Astrocyte (in vitro differentiated cells and primary cell): ENCODE results near the gene SLC9A7.

Experiments
- EZH2 ChIP-seq: IDR thresholded peaks from 2 replicates; pipeline ENCODE4 v1.6.1; 2012; ENCODE audit warnings: mild to moderate bottlenecking, low read length, inconsistent platforms; ENCODE audit not compliant: insufficient read depth
- TF ChIP-seq, protein P1 (sequence below): IDR thresholded peaks from 2 replicates; pipeline ENCODE4 v1.5.1; 2011; ENCODE audit warnings: low read depth, mild to moderate bottlenecking, inconsistent platforms, low read length, moderate library complexity; ENCODE audit not compliant: insufficient read depth

DNA sequence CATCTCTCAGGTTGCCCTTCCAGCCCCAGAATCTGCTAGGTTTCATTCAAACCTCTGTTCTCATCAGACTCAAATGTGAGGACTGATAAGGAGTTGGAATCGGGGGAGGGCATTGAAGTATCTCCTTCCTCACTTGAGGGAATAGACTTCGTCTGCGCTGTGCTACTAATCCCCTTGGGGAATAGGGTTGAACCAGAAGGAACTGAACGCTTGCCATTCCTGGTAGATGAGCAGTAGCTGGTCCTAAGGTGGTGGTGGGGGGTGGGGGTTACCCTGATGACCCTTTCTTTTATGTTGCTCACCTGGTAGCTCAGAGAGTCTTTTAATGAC, 692 bp upstream of the SLC9A7 start:
- TF ChIP-seq, protein P1, sequence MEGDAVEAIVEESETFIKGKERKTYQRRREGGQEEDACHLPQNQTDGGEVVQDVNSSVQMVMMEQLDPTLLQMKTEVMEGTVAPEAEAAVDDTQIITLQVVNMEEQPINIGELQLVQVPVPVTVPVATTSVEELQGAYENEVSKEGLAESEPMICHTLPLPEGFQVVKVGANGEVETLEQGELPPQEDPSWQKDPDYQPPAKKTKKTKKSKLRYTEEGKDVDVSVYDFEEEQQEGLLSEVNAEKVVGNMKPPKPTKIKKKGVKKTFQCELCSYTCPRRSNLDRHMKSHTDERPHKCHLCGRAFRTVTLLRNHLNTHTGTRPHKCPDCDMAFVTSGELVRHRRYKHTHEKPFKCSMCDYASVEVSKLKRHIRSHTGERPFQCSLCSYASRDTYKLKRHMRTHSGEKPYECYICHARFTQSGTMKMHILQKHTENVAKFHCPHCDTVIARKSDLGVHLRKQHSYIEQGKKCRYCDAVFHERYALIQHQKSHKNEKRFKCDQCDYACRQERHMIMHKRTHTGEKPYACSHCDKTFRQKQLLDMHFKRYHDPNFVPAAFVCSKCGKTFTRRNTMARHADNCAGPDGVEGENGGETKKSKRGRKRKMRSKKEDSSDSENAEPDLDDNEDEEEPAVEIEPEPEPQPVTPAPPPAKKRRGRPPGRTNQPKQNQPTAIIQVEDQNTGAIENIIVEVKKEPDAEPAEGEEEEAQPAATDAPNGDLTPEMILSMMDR = no peak
- TF ChIP-seq EZH2 = no peak
